Activated CD4-positive, CD25-positive, alpha-beta regulatory T cell treated with anti-CD3 and anti-CD28 coated beads, Interleukin-2, amount 50 U/mL, for 16 hours (primary cell): ENCODE data around the gene MTAP.

ENCODE experiments used
- DNase-seq: peaks from one replicate; pipeline ENCODE4 v3.0.0-alpha.2; 2020; ENCODE audit warnings: low read depth, low spot score

MTAP gene

GRCh38 chr9:21802418-21803000 lies at the start of gene MTAP:
Gene MTAP, plus strand, starts transcription at chr9:21802636. Its CDS starts 113 bp downstream, at chr9:21802749.
- DNase-seq: peak; percentile 28

GRCh38 chr9:21753523-21753922 lies 48.9 kb upstream of the MTAP start:
- DNase-seq: no peak

- DNase-seq: no peak
Observed at GRCh38 chr9:21754741-21755140, 47.7 kb upstream of the MTAP start.

- no peak for DNase-seq
Observed at GRCh38 chr9:21758540-21758939, 43.9 kb upstream of the MTAP start.

GRCh38 chr9:21761309-21761901 lies 41.0 kb upstream of the MTAP start:
- DNase-seq: no peak

- DNase-seq: no peak
Observed at GRCh38 chr9:21762064-21762463, 40.4 kb upstream of the MTAP start.

- no peak for DNase-seq
Observed at GRCh38 chr9:21764846-21765245, 37.6 kb upstream of the MTAP start.

GRCh38 chr9:21766096-21766495 lies 36.3 kb upstream of the MTAP start:
- DNase-seq: no peak

GRCh38 chr9:21770871-21771560 lies 31.4 kb upstream of the MTAP start:
- no peak for DNase-seq

GRCh38 chr9:21777701-21778100 lies 24.7 kb upstream of the MTAP start:
- no peak for DNase-seq

- DNase-seq: no peak
Observed at GRCh38 chr9:21778304-21778703, 24.1 kb upstream of the MTAP start.

GRCh38 chr9:21779397-21779796 lies 23.0 kb upstream of the MTAP start:
- no peak for DNase-seq

GRCh38 chr9:21781656-21782055 lies 20.8 kb upstream of the MTAP start:
- DNase-seq: no peak

- DNase-seq: no peak
Observed at GRCh38 chr9:21782205-21782604, 20.2 kb upstream of the MTAP start.

- no peak for DNase-seq
Observed at GRCh38 chr9:21788752-21789151, 13.7 kb upstream of the MTAP start.

- DNase-seq: peak; percentile 18
Observed at GRCh38 chr9:21789541-21790037, 12.8 kb upstream of the MTAP start.

GRCh38 chr9:21795483-21795882 lies 7.0 kb upstream of the MTAP start:
- no peak for DNase-seq

- DNase-seq: no peak
Observed at GRCh38 chr9:21796768-21797167, 5.7 kb upstream of the MTAP start.

- DNase-seq: no peak
Observed at GRCh38 chr9:21800931-21801682, 1.3 kb upstream of the MTAP start.

- DNase-seq: no peak
Observed at GRCh38 chr9:21801683-21802417, 586 bp upstream of the MTAP start.

- DNase-seq: no peak
Observed at GRCh38 chr9:21803649-21804048, 1.2 kb downstream of the MTAP start.

- no peak for DNase-seq
Observed at GRCh38 chr9:21804331-21804730, 1.9 kb downstream of the MTAP start.
